Stomach (tissue), 4 donors: ENCODE data around the gene FLT1.

ENCODE experiments used
- CTCF ChIP-seq, 7 experiments: fragments of 450-650 bp in 4 of 7; fragments of 200-600 bp in 3 of 7; sonication (generic) in 3 of 7; IDR thresholded peaks; one replicate each; pipeline ENCODE4 v1.5.1; 2016 to 2019; ENCODE audit warnings: antibody characterized with exemption in 7 of 7, control low read depth in 2 of 7, mild to moderate bottlenecking in 1 of 7
- EP300 ChIP-seq: sonication (generic); formaldehyde crosslinking; IDR thresholded peaks from one replicate; pipeline ENCODE4 v1.6.1; 2017; ENCODE audit warnings: antibody characterized with exemption
- POLR2A ChIP-seq, 4 donors: fragments of 450-650 bp; IDR thresholded peaks; one replicate each; pipeline ENCODE4 v1.6.1; 2016; ENCODE audit warnings: antibody characterized with exemption in 4 of 4, control low read depth in 2 of 4, mild to moderate bottlenecking in 1 of 4, moderate library complexity in 1 of 4
- POLR2AphosphoS5 ChIP-seq, 3 donors: sonication (generic); formaldehyde crosslinking; IDR thresholded peaks; one replicate each; pipeline ENCODE4 v1.6.1; 2016; ENCODE audit warnings: antibody characterized with exemption in 3 of 3

GRCh38 chr13:28328271-28328607 is 166.7 kb downstream of the FLT1 start:
- no peak for TF ChIP-seq CTCF (IDR thresholded peaks at IDR 0.05)
- no peak for TF ChIP-seq EP300
- no peak for TF ChIP-seq POLR2A (IDR thresholded peaks at IDR 0.05)
- TF ChIP-seq POLR2AphosphoS5 (IDR thresholded peaks at IDR 0.05), result no peak
